HS-27A (cell line): ENCODE data around the gene NBEAL2.
"Not testable (repeated sequence)": the region's sequence is repeated elsewhere in the genome, so short reads cannot be mapped to it uniquely, and the experiment has no call there.

ENCODE experiments used
- DNase-seq: peaks from one replicate; pipeline ENCODE4 v3.0.0-alpha.2; 2012; ENCODE audit warnings: low read depth, missing footprints

The NBEAL2 gene

GRCh38 chr3:46962427-46962826, 17.0 kb upstream of the NBEAL2 start:
- DNase-seq, result no peak

- no peak for DNase-seq
Measured at GRCh38 chr3:46962990-46963389, 16.5 kb upstream of the NBEAL2 start.

GRCh38 chr3:46964038-46964590, 15.4 kb upstream of the NBEAL2 start:
- not testable (repeated sequence) for DNase-seq

GRCh38 chr3:46965151-46965550, 14.3 kb upstream of the NBEAL2 start:
- no peak for DNase-seq

- DNase-seq, result no peak
Measured at GRCh38 chr3:46966811-46967210, 12.7 kb upstream of the NBEAL2 start.

- no peak for DNase-seq
Measured at GRCh38 chr3:46968783-46969428, 10.6 kb upstream of the NBEAL2 start.

GRCh38 chr3:46970391-46971091, 8.9 kb upstream of the NBEAL2 start:
- no peak for DNase-seq

GRCh38 chr3:46971151-46971550, 8.3 kb upstream of the NBEAL2 start:
- DNase-seq, result no peak

- no peak for DNase-seq
Measured at GRCh38 chr3:46971742-46972141, 7.7 kb upstream of the NBEAL2 start.

- no peak for DNase-seq
Measured at GRCh38 chr3:46972396-46972795, 7.1 kb upstream of the NBEAL2 start.

GRCh38 chr3:46974421-46975171, 4.9 kb upstream of the NBEAL2 start:
- DNase-seq, result no peak

GRCh38 chr3:46976326-46977190, 2.9 kb upstream of the NBEAL2 start, which contains the start of gene CCDC12:
Gene CCDC12, minus strand, starts transcription at chr3:46976745. Its CDS starts 13 bp downstream, at chr3:46976732.
- peak; percentile 97 for DNase-seq

GRCh38 chr3:46977811-46978195, 1.7 kb upstream of the NBEAL2 start:
- DNase-seq, result no peak

GRCh38 chr3:46978381-46978780, 1.1 kb upstream of the NBEAL2 start:
- no peak for DNase-seq

- DNase-seq, result no peak
Measured at GRCh38 chr3:46979958-46980497, 562 bp downstream of the NBEAL2 start.

GRCh38 chr3:46981932-46982471, 2.5 kb downstream of the NBEAL2 start:
- DNase-seq, result no peak

- DNase-seq, result no peak
Measured at GRCh38 chr3:46982546-46982945, 3.1 kb downstream of the NBEAL2 start.

- DNase-seq, result no peak
Measured at GRCh38 chr3:46984591-46985459, 5.4 kb downstream of the NBEAL2 start.

GRCh38 chr3:46985588-46985987, 6.1 kb downstream of the NBEAL2 start:
- DNase-seq, result no peak

GRCh38 chr3:46986055-46986730, 6.7 kb downstream of the NBEAL2 start:
- DNase-seq, result no peak
